Measurements from ENCODE around the gene MIPOL1.
"Not testable (repeated sequence)": the region's sequence is repeated elsewhere in the genome, so short reads cannot be mapped to it uniquely, and the experiment has no call there.

The MIPOL1 gene

DNA sequence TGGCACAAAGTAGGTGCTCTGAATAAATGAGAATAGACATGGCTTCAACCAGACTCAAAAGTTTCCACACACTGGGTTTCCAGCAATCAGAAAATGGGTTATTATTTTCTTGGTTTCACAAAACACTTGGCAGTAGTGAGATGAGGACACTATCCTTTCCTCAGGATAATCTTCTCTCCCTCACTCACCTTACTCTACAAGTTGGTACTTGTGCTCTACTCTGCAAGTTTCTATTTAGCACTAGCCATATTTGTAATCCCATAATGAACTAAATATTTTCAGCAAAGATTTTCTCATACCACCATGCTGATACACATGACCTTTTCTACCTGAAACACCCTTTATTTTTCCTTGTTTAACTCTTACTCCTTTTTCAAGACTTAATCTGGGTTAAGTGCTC is 259.6 kb downstream of the MIPOL1 start:
- no peak for DNase-seq (ENCODE audit: low read depth in 2 of 2)

DNA sequence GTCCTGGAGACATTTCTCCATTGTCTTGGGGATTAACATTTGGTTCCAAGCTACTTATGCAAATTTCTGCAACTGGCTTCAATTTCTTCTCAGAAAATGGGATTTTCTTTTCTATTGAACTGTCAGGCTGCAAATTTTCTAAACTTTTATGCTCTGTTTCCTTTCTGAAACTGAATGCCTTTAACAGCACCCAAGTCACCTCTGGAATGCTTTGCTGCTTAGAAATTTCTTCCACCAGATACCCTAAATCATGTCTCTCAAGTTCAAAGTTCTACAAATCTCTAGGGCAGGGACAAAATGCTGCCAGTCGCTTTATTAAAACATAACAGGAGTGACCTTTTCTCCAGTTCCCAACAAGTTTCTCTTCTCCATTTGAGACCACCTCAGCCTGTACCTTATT is 264.7 kb downstream of the MIPOL1 start:
- DNase-seq (ENCODE audit: low read depth in 2 of 2) = not testable (repeated sequence)

DNA sequence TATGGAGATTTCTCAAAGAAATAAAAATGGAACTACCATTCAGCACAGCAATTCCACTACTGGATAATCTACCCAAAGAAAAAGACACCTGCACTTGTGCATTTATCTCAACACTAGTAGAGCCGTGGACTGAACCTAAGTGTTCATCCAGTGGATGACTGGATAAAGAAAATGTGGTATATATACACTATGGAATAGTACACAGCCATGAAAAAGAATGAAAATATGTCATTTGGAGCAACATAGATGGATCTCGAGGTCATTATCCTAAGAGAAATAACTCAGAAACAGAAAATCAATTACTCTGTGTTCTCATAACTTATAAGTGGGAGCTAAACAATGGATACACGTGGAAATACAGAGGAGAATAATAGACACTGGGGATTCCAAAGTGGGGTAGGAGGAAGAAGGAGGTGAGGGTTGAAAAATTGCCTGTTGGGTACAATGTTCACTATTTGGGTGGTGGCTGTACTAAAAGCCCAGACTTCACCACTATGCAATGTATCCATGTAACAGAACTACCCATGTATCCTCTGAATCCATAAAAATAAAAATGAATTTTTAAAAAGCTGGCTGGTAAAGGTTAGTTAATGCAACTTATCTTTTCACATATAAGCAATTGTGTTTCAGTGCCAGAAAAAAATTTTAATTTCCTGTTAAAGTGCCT is 266.6 kb downstream of the MIPOL1 start:
- DNase-seq (ENCODE audit: low read depth in 2 of 2) = no peak

DNA sequence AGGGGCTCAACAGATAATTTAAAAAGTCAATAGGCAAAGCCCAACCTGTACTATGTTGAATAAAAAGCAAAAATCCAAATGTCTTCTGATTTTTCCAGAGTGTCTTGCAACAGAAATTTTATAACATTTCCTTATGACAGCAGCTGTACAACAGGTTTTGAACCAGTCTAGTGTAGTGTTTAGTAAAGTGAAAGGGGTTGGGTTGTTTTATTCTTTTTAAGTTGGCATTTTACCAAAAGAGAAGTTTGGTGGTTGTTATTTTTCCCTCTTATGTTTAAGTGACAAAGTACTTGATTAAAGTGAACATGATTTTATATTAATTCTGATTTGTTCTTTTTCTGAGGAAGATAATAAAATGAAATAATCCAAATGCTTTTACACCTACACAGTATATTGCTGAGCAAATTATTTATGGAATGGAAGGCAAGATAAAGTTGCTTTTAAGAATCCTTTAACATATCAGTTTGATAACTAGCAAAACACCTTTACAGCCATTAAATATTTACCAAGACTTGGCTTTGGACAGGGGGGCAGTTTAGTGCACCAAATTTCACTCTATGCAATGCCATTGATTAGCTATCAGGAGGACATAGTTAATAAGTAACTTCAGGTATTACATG is 268.4 kb downstream of the MIPOL1 start:
- DNase-seq (ENCODE audit: low read depth in 2 of 2) = no peak

DNA sequence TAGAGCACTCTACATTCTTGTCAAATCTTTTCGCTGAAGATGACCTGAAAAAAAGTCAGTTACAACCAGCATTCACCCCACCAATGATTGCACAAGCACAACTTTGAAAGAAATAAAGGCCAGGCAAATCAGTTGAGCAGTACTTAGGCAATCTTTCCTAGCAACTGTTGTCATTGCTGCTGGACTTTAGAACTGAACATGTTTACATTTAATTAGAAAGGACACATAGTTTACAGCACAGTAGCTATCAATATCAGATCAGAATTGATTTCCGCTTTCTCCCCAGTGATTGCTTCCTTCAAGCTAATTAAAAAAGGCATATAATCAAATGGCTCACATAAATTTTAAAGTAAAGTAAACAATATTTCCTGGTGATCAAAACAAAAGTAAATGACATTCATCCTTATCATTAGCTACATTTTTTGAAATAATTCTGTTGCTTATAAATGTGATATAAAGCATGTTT is 268.9 kb downstream of the MIPOL1 start:
- no peak for DNase-seq (ENCODE audit: low read depth in 2 of 2)

DNA sequence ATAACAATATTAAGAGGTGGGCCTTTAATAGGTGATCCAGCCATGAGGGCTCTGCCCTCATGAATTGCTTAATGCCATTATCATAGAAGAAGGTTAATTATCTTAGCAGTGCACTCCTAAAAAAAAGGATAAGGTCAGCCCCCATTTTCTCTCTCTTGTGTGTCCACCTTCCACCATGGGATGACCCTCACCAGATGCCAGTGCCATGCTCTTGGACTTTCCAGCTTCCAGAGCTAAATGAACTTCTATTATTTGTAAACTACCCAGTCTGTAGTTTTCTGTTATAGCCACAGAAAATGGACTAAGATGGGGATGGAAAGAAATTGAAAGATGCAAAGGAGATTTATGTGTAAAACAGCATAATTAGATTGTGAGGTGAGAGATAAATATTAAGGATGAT is 271.9 kb downstream of the MIPOL1 start:
- DNase-seq (ENCODE audit: low read depth in 2 of 2) = no peak

DNA sequence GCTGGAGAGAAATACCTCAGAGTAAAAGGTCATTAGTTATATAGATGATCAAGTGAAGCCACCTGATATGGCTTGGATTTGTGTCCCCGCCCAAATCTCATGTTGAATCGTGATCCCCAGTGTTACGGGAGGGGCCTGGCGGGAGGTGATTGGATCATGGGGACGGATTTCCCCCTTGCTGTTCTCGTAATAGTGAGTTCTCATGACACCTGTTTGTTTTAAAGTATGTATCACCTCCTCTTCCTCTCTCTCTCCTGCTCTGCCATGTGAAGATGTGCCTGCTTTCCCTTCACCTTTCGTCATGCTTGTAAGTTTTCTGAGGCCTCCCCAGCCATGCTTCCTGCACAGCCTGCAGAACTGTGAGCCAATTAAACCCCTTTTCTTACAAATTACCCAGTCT is 272.5 kb downstream of the MIPOL1 start:
- DNase-seq (ENCODE audit: low read depth in 2 of 2) = no peak

DNA sequence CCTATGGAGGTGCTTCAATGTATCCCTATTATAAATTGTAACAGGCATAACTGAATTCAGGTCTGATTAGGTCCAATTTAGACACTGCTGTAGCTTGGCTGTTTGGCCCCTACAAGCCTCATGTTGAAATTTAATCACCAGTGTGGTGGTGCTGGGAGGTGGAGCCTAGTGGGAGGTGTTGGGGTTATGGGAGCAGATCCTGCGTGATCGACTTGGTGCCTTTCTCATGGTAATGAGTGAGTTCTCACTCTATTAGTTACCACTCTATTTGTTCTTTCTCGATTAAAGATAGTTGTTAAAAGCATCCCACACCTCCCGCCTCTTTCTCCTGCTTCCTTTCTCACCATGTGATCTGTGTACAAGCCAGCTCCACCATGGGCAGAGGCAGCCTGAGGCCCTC is 275.2 kb downstream of the MIPOL1 start:
- DNase-seq (ENCODE audit: low read depth in 2 of 2) = no peak

DNA sequence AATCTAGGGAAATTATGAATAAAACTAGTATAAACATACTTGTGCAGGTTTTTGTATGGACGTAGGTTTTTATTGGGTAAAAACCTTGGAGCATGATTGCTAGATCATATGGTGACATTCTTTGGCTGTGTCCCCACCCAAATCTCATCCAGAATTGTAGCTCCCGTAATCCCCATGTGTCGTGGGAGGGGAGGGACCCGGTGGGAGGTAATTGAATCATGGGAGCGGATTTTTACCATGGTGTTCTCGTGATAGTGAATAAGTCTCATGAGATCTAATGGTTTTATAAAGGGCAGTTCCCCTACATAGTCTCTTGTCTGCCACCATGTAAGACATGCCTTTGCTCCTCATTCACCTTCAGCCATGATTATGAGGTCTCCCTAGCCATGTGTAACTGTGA is 276.5 kb downstream of the MIPOL1 start:
- DNase-seq (ENCODE audit: low read depth in 2 of 2) = no peak

DNA sequence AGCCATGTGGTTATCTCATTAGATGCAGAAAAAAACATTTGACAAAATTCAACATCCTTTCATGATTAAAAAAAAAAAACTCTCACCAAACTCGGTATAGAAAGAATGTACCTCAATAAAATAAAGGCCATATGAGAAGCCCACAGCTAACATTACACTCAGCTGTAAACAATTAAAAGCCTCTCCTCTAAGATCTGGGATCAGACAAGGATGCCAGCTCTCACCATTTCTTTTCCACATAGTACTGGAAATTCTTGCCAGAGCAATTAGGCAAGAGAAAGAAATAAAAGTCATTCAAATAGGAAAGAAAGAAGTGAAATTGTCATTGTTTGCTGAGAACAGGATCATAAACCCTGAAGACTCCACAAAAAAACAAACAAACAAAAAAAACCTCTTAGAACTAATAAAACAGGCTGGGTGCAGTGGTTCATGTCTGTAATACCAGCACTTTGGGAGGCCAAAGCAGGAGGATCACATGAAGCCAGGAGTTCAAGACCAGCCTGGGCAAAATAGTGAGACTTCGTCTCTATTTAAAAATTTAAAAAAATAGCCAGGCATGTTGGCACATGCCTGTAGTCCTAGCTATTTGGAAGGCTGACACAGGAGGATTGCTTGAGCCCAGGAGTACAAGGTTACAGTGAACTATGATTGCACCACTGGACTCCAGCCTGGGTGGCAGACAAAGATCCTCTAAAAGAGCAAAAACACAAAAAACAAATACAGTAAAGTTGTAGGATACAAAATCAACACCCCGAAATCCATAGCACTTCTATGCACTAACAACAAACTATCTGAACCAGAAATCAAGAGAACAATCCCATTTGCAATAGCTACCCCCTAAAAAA is 282.9 kb downstream of the MIPOL1 start:
- no peak for DNase-seq (ENCODE audit: low read depth in 2 of 2)

DNA sequence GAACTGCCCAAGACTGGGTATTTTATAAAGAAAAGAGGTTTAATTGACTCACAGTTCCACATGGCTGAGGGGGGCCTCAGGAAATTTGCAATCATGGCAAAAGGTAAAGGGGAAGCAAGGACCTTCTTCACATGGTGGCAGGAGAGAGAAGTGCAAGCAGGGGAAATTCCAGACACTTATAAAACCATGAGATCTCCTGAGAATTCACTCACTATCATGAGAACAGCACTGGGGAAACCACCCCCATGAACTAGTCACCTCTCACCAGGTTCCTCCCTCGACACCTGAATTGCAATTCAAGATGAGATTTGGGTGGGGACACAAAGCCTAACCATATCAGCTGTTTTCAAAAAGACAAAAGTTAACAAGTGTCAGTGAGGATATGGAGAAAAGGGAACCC is 284.7 kb downstream of the MIPOL1 start:
- no peak for DNase-seq (ENCODE audit: low read depth in 2 of 2)

DNA sequence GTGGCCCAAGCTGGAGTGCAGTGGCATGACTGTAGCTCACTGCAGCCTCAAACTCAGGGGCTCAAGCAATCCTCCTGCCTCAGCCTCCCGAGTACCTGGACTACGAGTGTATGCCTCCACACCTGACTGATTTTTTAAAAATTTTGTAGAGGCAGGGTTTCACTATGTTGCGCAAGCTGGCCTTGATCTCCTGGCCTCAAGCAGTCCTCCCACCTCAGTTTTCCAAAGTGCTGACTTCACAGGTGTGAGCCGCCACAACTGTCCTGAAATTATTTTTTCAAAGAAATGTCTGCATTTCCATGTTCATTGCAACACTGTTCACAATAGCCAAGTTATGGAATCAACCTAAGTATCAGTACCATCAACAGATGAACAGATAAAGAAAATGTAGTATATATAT is 285.9 kb downstream of the MIPOL1 start:
- no peak for DNase-seq (ENCODE audit: low read depth in 2 of 2)

DNA sequence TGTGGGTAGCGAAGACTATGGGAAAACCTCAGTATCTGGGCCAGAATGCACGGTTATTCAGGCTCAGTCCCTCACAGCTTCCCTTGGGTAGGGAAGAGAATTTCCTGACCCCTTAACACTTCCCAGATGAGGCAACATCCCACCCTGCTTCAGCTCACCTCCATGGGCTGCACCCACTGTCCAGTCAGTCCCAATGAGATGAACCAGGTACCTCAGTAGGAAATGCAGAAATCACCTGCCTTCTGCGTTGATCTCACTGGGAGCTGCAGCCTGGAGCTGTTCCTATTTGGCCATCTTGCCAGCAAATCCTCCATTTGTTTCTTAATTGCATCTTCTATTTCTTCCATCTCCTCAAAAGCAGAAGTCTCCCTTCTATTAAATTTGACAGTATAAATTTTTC is 292.9 kb downstream of the MIPOL1 start:
- no peak for DNase-seq (ENCODE audit: low read depth in 2 of 2)

DNA sequence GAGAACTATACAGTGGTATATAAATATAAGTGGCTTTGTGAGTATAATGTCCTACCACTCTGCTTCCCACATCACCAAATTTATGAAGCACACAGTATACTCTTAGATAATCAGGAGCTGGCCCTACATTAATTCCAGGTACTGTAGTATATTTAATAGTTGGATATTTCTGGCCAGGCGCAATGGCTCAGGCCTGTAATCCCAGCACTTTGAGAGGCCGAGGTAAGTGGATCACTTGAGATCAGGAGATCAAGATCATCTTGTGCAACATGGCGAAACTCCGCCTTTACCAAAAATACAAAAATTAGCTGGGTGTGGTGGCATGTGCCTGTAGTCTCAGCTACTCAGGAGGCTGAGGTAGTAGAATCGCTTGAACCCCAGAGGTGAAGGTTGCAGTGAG is 293.3 kb downstream of the MIPOL1 start:
- DNase-seq (ENCODE audit: low read depth in 2 of 2) = no peak

DNA sequence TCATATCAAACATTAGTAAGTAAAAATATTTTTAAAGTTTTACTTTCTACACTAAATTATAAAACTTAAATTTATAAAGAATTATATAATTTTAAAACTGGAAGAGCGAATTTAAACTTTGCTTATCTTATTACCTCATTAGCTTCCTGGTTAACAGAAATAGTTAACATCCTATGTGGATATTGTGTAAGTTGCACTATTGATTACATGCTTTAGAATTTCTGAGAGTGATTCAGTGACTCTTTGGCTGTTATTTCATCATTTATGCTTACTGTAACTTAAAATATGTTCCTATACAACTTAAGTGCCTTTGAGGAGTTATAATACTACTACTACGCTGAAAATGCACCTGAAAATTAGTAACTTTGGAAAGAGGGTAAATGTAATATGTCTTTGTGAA is 295.9 kb downstream of the MIPOL1 start:
- DNase-seq (ENCODE audit: low read depth in 2 of 2) = no peak

DNA sequence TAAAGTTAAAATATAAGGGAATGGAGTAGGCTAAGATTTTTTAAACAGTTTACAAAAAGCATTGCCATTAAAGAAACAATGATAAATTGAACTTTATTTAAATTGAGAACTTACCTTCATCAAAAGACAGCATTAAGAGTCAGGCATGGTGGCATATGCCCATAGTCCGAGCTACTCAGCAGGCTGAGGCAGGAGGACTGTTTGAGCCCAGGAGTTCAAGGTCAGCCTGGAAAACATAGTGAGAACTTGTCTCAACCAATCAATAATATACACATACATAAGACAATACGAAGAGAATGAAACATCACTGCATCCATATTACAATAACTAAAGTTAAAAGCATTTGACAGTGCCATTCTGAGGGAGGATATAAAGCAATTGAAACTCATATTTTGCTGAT is 299.7 kb downstream of the MIPOL1 start:
- no peak for DNase-seq (ENCODE audit: low read depth in 2 of 2)

DNA sequence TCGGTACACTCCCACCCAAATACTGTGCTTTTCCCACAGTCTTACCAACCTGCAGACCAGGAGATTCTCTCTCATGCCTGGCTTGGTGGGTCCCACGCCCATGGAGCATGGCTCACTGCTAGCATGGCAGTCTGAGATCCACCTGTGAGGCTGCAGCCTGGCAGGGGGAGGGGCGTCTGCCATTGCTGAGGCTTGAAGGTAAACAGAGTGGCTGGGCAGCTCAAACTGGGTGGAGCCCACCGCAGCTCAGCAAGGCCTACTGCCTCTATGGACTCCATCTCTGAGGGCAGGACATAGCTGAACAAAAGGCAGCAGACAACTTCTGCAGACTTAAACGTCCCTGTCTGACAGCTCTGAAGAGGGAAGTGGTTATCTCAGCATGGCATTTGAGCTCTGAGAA is 304.1 kb downstream of the MIPOL1 start:
- DNase-seq (ENCODE audit: low read depth in 2 of 2) = no peak

DNA sequence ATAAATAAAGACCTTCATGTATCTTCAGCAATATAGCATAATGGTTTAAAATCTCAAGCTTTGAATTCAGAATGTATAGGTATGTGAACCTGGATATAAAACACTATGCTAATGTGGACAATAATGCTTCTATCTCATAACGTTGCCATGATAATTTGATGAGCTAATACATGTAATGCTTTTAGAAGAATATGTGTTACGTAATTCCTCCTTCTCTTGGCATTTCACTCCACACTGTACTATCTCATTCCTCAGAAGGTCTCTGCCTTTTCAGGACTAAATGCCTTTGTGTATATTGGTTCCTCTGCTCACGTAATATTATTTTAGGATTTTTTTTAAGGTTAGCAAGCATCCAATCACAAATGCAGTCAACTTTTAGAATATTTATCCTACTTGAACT is 310.8 kb downstream of the MIPOL1 start:
- DNase-seq (ENCODE audit: low read depth in 2 of 2) = no peak

DNA sequence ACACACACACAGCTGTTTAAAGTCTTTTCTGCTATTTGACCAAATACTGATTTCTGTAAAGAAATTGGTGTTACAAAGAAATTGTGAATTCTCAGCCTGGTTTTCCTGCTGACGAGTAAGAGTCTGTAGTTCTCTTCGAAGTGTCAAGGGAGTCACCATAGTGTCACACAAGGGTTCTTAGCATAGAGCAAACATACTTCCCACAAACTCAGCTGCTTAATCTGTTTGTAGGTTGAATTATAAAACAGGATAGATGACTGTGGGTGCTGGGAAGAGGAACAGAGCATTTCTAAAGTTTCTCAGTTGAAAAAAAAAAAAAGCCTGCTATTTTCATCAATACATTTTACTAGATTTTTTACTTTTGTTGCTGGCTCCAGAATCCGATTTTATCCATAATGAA is 314.4 kb downstream of the MIPOL1 start:
- no peak for DNase-seq (ENCODE audit: low read depth in 2 of 2)

DNA sequence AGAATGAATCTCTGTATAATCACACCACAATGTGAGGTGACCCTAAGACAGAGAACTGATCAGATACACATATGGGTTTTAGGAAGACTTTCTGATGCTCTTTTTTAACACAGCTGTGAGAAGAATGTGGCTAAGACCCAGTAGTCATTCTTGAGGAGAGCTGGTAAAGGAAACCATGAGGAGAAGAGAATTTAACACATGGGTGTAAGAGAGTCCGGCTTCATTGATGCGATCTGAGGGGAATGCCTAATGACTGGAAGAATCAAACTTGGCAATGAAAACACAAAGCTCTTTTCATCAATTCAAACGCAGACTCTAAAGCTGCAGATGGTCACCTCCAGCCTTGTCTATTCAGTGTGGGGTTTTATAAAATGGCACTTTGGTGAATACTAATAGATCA is 318.0 kb downstream of the MIPOL1 start:
- no peak for DNase-seq (ENCODE audit: low read depth in 2 of 2)

DNA sequence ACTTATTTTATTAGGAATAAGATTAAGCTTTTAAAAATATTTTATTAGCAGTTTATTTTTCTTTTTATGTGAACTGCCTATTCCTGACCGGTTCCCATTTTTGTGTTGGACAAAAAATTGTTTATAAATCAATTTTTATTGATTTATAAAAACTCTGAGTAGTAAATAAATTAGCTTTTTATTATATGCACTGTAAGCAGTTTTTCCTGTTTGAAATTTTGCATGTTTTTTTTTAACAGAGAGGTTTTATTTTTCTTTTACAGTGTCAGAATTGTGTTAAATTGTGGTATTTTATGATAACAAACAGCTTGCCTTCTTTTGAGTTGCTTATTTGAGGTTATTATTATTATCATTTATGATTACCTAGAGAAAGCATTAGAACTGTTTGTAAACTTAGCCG is 329.3 kb downstream of the MIPOL1 start:
- DNase-seq (ENCODE audit: low read depth in 2 of 2) = no peak

DNA sequence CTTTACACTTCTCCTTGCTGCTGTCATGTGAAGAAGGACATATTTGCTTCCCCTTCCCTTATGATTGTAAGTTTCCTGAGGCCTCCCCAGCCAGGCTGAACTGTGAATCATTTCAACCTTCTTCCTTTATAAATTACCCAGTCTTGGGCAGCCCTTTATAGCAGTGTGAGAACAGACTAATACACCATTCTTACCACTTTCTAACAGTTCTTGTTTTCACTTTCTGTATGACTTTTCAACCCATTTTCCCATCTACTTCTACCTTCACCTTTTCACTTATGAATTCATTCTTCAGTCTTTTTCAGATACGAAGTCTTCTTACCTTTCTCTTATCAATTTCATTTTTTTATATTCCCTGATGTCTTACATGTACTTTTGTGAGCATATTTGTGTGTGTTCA is 342.3 kb downstream of the MIPOL1 start:
- no peak for DNase-seq (ENCODE audit: low read depth in 2 of 2)

DNA sequence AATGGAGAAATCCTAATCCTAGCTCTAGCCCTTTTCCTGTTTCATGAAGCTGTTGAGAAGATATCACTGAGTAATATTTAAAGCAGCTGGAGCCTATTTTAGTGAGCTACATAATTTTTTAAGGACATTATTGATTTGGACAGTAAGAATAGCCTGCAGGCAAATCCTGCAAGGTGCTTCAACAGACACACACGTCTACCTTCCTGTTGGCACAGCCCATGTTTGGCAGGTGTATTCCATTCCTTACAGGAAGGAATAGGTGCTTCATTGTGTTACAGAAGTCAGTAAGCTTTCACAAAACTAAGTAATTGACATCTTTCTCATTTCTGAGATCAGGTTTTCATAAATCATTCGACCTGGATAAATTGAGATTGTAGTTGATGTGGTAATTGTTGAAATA is 346.7 kb downstream of the MIPOL1 start:
- DNase-seq (ENCODE audit: low read depth in 2 of 2) = no peak

All from activated CD8-positive, alpha-beta memory T cell treated with anti-CD3 and anti-CD28 coated beads for 4 hours (primary cell).